Retina (tissue), 1 donor: ENCODE results near the gene JMJD1C.
A peak's percentile ranks its signal among the peaks of the same experiment; 100 is the strongest.

Experiments
- DNase-seq: peaks from one replicate; pipeline ENCODE4 v3.0.0-alpha.2; 2016

JMJD1C gene

GRCh38 chr10:63281967-63282366 is 183.8 kb downstream of the JMJD1C start:
- no peak for DNase-seq

- DNase-seq = no peak
Observed at GRCh38 chr10:63280386-63280785, 185.4 kb downstream of the JMJD1C start.

GRCh38 chr10:63275094-63275493 is 190.7 kb downstream of the JMJD1C start:
- DNase-seq = no peak

DNA sequence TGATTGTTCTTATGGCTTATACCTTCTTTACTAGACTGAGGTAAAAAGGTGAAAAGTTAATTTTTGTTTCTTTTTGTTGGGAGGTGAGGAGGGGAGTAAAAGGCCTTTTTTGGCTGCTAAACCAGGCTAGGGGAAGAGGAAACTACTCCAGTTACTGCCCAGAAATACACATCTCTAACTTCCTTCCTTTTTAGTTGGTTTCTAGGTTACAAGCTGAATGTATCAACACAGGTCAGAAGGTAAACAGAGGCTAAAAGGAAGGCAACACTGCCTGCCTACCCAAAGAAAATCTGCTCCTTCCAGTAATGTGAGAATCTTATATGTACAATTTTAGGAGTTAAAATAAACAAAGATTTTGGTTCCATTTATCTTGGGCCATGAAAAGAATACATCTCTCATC is 192.2 kb downstream of the JMJD1C start:
- no peak for DNase-seq

DNA sequence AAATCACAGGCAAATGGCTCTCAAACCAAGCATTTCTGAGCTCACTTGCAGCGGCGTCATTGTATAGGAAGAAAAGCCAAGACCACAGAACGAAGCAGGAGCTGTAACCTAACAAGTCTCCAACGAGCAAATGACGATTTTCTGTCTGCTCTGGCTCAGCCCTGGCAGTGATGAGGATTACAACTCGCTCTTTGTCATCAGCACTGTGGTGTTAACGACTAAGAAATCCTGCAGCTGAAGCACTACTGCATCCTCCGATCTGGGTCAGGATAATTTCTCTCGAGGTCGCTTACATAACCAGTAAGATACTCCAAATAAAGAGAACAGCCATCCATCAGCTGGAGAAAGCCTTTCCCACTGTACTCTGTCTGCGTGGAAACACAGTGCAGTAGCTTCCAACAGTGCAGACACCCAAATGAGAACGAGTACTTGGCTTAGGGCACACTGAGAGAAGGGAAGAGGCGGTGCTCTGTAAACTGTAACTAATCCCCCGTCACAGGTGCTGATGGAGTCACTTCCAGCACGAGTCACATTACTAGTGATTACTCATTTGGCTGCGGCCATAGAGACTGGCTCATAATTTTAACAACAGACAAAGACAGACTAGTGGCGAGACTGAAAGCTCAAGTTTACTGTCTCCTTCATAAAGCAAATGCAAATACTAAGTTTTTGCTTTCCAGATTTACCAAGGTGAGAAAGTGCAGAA is 196.8 kb downstream of the JMJD1C start:
- DNase-seq = peak; percentile 88

DNA sequence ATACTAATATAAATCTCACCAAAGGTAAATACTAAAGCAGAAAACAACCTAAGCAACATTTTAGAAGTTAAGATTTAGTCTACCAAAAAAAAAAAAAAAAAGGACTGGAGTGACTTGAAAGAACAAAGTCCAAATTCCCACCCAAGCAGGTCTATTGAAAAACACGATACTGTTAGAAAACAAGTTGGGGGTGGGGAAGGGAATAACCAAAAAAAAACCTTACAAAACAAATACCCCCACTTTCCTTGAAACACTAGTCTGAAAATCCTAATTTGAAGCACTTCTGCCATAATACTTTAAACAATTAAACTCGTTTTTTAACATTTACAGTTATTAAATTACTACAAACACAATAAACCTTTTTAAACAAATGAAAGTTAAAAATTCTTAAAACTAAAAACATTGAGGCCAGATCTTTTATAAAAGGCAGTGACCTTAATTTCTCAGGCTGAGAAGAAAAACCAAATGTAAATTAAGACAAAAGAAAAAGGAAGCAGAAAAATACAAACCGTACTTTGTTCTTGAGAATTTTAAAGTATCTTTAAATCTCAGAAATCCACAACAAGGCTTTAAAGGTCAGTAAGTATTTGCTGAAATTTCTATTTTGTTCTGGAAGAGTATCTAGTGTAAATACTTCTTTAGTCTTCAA is 197.5 kb downstream of the JMJD1C start:
- no peak for DNase-seq

DNA sequence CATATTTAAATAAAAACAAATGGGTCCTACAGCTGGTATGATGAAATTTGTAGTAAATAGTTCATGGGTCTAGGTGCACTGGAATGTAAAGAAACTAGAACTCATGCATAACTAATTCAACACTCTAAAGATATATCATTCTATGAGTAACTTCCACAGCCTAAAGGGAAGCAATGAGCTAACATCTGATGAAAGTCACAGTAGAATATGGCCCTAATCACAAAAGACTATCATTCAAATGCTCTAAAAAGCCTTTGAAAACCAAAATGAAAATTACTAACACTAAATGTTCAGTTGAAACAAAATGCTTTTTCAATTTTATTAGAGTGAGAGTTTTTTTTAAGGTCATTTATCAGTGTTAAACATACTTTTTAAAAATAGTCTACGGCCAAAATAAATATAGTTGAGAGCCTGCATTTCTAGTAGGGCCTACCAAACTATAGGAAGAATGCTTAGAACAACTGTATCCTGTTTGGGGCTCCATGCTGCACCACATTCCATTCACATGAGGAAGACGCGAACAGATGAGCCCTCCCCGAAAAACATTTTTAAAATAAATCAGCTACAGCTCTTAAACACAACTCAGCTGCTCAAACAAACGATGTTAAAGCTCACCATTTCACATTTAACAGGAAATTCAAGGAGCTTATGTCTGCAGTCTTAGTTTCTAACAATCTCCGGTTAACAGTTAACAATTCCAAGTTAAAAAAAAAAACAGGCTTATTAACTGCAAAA is 198.2 kb downstream of the JMJD1C start:
- peak; percentile 57 for DNase-seq

DNA sequence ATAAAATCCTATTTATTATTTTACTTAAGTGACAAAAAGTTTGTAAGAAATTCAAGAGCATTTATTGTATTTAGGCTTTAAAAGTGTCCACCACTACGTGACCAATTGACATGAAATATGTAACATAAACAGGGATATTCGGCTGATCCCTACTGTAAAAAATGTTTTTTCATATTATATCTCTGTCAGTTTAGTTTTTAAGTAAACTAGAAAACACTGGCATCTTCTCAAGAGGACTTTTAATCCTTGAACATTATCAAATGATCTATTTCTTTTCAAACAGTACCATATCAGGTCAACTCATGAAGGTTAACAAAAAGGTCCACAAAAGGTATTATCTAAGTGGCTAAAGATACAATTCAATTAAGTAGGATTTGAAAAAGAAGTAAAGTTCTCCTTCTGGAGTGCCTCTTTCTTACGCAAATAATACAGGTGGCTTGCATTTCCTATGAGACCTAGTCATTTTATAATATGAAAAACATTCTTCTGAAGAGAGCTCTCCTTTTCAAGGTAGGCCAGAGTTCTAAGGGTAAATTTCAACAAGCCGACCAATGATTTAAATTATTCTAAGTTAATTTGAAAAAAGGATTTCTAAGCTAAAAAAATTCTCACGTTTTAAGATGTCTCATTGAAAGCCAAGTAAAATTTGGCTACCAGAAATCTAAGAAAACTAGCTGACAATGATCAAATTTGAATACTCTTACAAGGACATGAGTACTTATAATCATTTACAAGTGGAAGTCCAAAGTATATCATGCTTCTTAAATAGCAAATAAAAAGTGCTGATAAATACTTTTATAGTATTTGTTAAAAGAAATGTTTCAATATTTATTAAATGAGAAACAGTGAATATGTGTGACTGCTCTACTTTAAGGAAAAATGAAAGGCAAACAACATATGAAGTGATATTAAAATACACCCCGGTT is 199.1 kb downstream of the JMJD1C start:
- DNase-seq = no peak

GRCh38 chr10:63265683-63266235 is 200.0 kb downstream of the JMJD1C start:
- DNase-seq = no peak

GRCh38 chr10:63265222-63265617 is 200.6 kb downstream of the JMJD1C start:
- DNase-seq = peak; percentile 26

DNA sequence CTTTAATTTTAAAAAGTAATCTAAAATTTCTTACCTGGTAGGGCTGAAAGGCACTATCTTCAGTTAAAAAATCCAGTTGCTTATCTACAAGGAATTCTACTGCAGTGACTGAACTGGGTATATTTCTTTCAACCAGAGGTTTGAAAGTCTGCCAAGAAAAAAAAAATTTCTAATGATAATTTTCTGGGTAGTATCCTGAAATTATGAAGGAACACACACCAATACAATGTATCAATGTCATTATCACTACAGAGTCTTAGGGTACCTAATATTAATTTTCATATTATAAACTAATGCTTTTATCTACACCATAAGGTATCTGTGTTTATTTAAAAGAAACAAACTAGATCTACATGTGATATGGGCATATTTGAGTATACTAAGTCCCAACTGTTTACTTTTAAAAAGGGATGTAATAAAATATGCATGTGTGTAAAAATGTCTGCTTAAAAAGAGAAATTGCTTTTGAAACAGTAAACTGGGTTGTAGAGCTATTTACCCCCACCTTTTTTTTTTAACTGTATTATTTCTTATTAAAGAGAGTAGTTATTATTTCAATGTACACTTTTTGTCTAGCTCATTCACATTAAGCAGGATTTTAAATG is 201.1 kb downstream of the JMJD1C start:
- DNase-seq = no peak

DNA sequence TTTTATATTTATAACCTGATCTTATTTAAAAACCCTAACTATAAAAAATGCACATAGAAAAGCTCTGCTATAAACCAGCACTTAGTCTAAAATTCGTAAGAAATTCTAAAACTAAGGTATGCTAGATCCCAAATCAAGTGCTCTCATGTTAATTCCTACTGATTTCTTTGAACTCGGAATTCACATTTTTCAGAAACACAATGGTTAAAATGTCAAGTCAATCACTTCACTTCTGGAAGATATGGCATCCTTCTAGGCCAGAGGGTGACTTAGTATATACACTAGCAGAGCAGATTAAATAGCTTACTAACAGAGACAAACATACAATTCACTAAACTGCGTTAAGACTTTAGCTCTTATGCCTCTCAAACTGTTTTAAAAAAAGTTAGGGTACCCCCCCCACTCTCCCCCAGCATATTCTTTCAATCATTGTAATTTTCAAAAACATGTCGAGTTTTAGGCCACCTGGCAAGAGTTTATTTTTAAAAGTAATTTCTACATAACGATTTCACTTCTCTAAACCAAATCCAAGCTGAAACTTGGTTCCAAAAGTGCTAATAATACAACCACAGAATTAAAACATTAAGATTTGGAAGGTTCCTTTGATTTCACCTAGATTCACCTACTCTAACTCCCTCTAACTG is 203.2 kb downstream of the JMJD1C start:
- DNase-seq = no peak

DNA sequence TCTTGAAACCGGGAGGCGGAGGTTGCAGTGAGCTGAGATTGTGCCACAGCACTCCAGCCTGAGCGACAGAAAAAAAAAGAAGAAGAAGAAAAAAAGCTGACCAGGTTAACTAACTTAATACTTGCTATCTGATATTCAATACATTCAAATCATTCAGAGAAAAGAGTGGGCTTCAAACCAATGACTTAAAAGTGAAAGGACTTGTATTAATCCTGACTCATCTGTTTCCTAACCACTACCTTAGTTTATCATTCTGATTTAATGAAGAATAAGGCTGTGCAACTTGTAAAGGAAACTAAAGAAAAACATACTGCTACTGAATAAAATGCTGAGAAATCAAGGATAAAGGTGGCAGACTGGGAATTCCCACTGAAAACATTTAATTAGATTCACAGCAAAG is 204.3 kb downstream of the JMJD1C start:
- DNase-seq = no peak

- no peak for DNase-seq
Observed at GRCh38 chr10:63260860-63261251, 204.9 kb downstream of the JMJD1C start.

GRCh38 chr10:63260103-63260859 is 205.5 kb downstream of the JMJD1C start:
- DNase-seq = no peak

DNA sequence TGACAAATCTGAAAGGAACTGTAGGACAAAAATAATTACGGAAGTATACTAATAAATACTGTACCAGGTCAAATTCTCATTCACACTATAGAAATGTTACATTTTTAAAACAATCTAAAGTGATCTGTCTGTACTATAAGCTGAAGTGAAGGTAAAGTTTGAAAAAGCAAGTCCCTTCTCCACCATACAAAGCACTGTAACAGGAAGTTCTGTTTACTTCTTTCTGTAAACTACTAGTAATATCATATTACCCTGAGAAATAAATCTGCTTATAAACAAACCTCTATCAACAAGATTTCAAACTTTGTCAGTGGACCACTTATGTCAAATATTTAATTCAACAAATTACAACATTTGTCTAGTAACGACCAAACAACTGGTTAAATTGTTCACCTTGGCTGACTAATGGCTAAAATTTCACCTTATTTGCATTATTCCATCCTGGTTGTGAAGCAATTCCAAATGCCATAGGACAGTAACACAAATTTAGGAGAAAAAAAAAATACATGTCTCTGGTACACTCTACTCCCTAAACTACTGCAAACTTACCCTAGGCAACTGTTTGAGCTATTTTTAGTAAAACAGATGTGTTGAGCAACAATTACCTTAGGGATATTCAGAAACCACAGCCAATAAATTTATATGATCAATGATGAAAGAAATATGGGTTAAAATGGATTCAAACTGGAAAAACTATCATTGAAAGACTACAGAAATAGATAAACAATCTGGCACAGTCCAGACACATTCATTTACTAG is 206.7 kb downstream of the JMJD1C start:
- DNase-seq = no peak

DNA sequence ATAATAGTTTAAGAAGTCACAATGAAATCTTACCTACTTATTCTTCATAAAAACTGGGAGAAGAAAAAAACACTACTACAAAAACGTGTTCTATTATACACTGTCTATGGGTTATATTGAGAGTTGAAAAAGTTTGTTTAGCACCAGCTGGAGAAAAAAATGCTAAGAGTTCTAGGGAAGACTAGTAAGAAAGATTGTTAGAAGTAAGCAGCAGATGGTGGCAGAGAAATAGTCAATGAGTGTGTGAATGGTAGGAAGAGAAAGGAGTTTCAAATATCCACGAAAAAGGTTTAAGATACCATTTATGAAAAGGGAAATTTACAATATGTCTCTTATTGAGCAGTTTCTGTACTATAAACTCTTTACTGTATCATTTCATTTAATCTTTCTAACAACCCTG is 208.0 kb downstream of the JMJD1C start:
- no peak for DNase-seq

DNA sequence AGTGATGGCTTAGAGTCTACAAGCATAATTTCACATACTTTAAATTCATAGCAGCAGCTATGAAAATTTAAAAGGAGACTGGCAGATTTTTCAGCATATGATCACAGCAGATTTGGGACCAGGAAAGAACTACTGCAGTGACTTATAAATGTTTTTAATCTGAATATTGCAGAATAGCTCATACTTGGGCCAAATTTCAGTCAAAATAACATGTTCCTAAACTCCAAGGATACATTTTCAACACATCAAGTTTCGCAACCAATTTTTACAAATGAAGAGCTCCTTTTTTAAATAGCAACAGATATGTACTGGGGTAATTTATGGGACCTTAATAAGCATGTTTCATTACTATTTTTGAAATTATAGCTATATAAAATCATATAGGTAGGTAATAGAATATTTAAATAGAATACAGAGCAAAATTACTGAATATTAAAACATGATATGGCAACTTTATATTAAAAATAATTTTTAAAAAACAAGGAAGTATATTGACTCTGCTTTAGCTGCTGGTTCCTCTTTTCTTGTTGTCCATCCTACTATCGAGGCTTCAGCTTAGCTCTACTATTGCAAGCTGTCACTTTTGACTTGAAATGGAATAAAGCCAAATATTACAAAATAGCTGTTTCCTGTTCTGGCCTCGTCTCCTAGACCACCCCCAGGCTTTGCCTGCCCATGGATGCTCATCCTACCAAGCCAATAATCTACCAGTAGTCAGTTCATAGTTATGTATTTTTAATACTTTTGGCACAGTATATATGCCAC is 209.6 kb downstream of the JMJD1C start:
- no peak for DNase-seq

DNA sequence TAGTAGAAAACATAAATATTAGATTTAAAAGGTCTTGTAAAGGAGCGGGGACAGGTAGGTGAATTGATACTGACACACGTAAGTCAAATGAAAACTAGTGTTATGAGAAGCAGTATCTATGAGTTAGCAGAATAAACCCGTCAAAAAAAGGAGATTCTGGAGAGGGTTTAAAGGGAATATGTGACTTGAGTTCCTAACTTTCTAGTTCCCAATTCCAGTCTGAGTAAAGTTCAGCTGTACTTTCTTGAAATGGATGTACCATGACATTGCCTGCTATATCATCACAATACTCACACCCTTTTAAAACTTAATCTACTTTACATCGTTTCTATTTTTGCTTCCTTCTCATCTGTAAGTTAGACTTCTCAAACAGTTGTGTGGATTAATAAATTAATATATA is 210.5 kb downstream of the JMJD1C start:
- no peak for DNase-seq
